ENCODE measurements around the gene EED. TPM values are rescaled to one million over a fixed set of nuclear protein-coding genes. Genes with fewer than 3 reads are reported as not detected.

EED gene
- total RNA-seq, 1 experiment from 2014 or later: 68.3 TPM

GRCh38 chr11:86196085-86196696 lies 48.4 kb upstream of the EED start:
- H3K9me3 ChIP-seq: no peaks in the 10 kb centered on the region
- peak overlapping the region; percentile 34 for H3K4me3 Mint-ChIP-seq (ENCODE audit: unreplicated experiment)
- no peak overlapping the region for H3K27ac Mint-ChIP-seq (ENCODE audit: unreplicated experiment)
- peaks cover 27% of the 10 kb centered on the region for H3K4me1 Mint-ChIP-seq (ENCODE audit: low read depth, unreplicated experiment)
- H3K36me3 Mint-ChIP-seq (ENCODE audit: insufficient read depth, unreplicated experiment): no peaks in the 10 kb centered on the region
- BruUV-seq (replicated peaks): no TSS peak
- no peak overlapping the region for H3K4me3 ChIP-seq (ENCODE audit: low read depth, low read length)
- intact Hi-C loops (cut with micrococcal nuclease; ENCODE audit: unreplicated experiment): loop anchor here (2.0 kb wide), 1 partner anchor 23 kb away; no protein-coding TSS in a partner anchor
- H3K27me3 Mint-ChIP-seq (ENCODE audit: insufficient read depth, unreplicated experiment): no peaks in the 10 kb centered on the region
- DNase-seq: peak in 1 of 2 experiments; percentile 20
- peaks cover 48% of the 10 kb centered on the region for H3K4me1 ChIP-seq
- no peak for TF ChIP-seq CTCF (IDR thresholded peaks at IDR 0.05; ENCODE audit: insufficient read depth in 1 of 2, low read depth in 1 of 2, low read length in 1 of 2, severe bottlenecking in 1 of 2, unreplicated experiment in 1 of 2)
- no peaks in the 10 kb centered on the region for H3K27me3 ChIP-seq (replicated peaks; ENCODE audit: control insufficient read depth, insufficient read depth, low read length)
- POLR2A ChIA-PET: no interaction called here
- no peaks in the 10 kb centered on the region for H3K9me3 Mint-ChIP-seq (ENCODE audit: unreplicated experiment)
- CTCF ChIA-PET: interaction anchor here (1.0 kb wide), 2 partner anchors 22 to 155 kb away, joined by 4 read pairs; no protein-coding TSS in a partner anchor
- H3K36me3 ChIP-seq (ENCODE audit: control insufficient read depth, insufficient read depth, low read length): no peaks in the 10 kb centered on the region

DNA sequence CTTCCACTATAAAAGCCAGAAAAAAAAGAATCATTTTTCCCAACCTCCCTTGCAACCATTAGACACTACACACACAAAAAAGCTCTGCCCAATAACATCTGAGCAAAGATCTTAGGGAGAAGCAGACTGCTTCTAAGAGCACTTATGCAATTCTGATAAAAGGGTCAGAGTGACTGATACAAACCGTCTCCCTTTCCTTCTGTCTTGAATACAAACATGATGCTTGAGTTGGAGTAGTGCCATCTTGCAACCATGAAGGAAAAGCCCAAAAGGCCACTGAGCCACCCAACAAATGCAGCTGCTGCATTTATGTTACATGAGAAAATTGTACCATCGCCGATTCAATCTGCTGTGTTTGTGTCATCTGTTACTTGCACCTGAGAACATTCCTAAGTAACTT lies 47.6 kb upstream of the EED start:
- Mint-ChIP-seq H3K27me3 (ENCODE audit: insufficient read depth, unreplicated experiment) (no peaks in the 10 kb centered on the region), H3K9me3 (ENCODE audit: unreplicated experiment) (no peaks in the 10 kb centered on the region), H3K36me3 (ENCODE audit: insufficient read depth, unreplicated experiment) (no peaks in the 10 kb centered on the region), H3K4me1 (ENCODE audit: low read depth, unreplicated experiment) (peaks cover 27% of the 10 kb centered on the region), H3K4me3 (ENCODE audit: unreplicated experiment) (no peak overlapping the region), H3K27ac (ENCODE audit: unreplicated experiment) (no peak overlapping the region)
- peaks cover 48% of the 10 kb centered on the region for H3K4me1 ChIP-seq
- ChIA-PET POLR2A (interaction anchor here (0.6 kb wide), 1 partner anchor 111 kb away, joined by 3 read pairs; no protein-coding TSS in a partner anchor), CTCF (no interaction called here)
- no peak overlapping the region for H3K4me3 ChIP-seq (ENCODE audit: low read depth, low read length)
- intact Hi-C loops (cut with micrococcal nuclease; ENCODE audit: unreplicated experiment): loop anchor here (2.0 kb wide), 1 partner anchor 22 kb away; no protein-coding TSS in a partner anchor
- TF ChIP-seq CTCF (IDR thresholded peaks at IDR 0.05; ENCODE audit: insufficient read depth in 1 of 2, low read depth in 1 of 2, low read length in 1 of 2, severe bottlenecking in 1 of 2, unreplicated experiment in 1 of 2): no peak
- DNase-seq: no peak
- H3K9me3 ChIP-seq: no peaks in the 10 kb centered on the region
- no peaks in the 10 kb centered on the region for H3K36me3 ChIP-seq (ENCODE audit: control insufficient read depth, insufficient read depth, low read length)
- BruUV-seq (replicated peaks): no TSS peak
- no peaks in the 10 kb centered on the region for H3K27me3 ChIP-seq (replicated peaks; ENCODE audit: control insufficient read depth, insufficient read depth, low read length)

DNA sequence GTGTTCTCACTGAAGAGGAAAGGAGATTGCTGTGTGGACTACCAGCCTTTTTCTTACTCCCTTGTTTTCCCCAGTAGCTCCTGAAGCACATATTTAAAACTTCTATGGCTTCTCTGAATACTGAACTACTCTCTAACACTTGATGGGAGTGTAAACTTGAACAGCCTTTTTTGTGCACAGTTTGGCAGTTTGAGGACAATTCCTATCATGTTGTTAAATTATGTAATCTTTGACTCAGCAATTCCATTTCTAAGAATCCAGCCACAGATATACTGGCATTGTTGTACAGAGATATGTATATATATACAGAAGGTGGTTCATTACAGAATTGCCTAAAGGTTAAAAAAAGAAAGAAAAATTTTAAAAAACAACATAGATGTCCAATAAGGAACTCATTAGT lies 47.1 kb upstream of the EED start:
- no peak for DNase-seq
- H3K27ac Mint-ChIP-seq (ENCODE audit: unreplicated experiment): no peak overlapping the region
- Histone ChIP-seq H3K36me3 (ENCODE audit: control insufficient read depth, insufficient read depth, low read length) (no peaks in the 10 kb centered on the region), H3K27me3 (replicated peaks; ENCODE audit: control insufficient read depth, insufficient read depth, low read length) (no peaks in the 10 kb centered on the region), H3K9me3 (no peaks in the 10 kb centered on the region), H3K4me1 (peaks cover 48% of the 10 kb centered on the region), H3K4me3 (ENCODE audit: low read depth, low read length) (no peak overlapping the region)
- H3K36me3 Mint-ChIP-seq (ENCODE audit: insufficient read depth, unreplicated experiment): no peaks in the 10 kb centered on the region
- ChIA-PET POLR2A (interaction anchor here (0.6 kb wide), 1 partner anchor 111 kb away, joined by 3 read pairs; no protein-coding TSS in a partner anchor), CTCF (no interaction called here)
- H3K4me1 Mint-ChIP-seq (ENCODE audit: low read depth, unreplicated experiment): peaks cover 26% of the 10 kb centered on the region
- intact Hi-C loops (cut with micrococcal nuclease; ENCODE audit: unreplicated experiment): loop anchor here (2.0 kb wide), 1 partner anchor 21 kb away; no protein-coding TSS in a partner anchor
- no TSS peak for BruUV-seq (replicated peaks)
- H3K9me3 Mint-ChIP-seq (ENCODE audit: unreplicated experiment): no peaks in the 10 kb centered on the region
- no peak overlapping the region for H3K4me3 Mint-ChIP-seq (ENCODE audit: unreplicated experiment)
- H3K27me3 Mint-ChIP-seq (ENCODE audit: insufficient read depth, unreplicated experiment): no peaks in the 10 kb centered on the region
- TF ChIP-seq CTCF (IDR thresholded peaks at IDR 0.05; ENCODE audit: insufficient read depth in 1 of 2, low read depth in 1 of 2, low read length in 1 of 2, severe bottlenecking in 1 of 2, unreplicated experiment in 1 of 2): no peak
